PC-3 (cell line): ENCODE results near the gene FECH. TPM values are rescaled to one million over a fixed set of nuclear protein-coding genes. Genes with fewer than 3 reads are reported as not detected.
A peak's percentile ranks its signal among the peaks of the same experiment; 100 is the strongest.

Source experiments
- ATAC-seq: fragments of 200-7000 bp; cut with Tn5 transposase; 2 replicates; pipeline ENCODE4 v1.9.1; 2020; ENCODE audit warnings: mild to moderate bottlenecking, moderate library complexity
- BruUV-seq: library from RNA; stranded (reverse); fragments of 400-500 nt; replicated peaks from 2 replicates; lab custom pipeline; 2021; lab: Mats Ljungman, UMichigan
- CTCF ChIA-PET: fragments of 300-600 bp; sonication (Branson Sonifier 250); formaldehyde crosslinking; loops from one replicate; lab custom pipeline; 2022; ENCODE audit warnings: antibody characterized with exemption; lab: Charles Lee
- POLR2A ChIA-PET: fragments of 300-600 bp; sonication (Branson Sonifier 250); formaldehyde crosslinking; loops from one replicate; lab custom pipeline; 2022; ENCODE audit warnings: antibody characterized with exemption; ENCODE audit not compliant: unreplicated experiment; lab: Charles Lee
- DNase-seq: peaks from one replicate; pipeline ENCODE4 v3.0.0-alpha.2; 2015
- H2AFZ ChIP-seq: fragments of 300-600 bp; sonication (generic); 2 replicates; pipeline ENCODE4 v1.6.0; 2016; ENCODE audit warnings: antibody characterized with exemption, low read length
- H3F3A ChIP-seq: fragments of 300-600 bp; sonication (generic); one replicate; pipeline ENCODE4 v1.6.0; 2017; ENCODE audit warnings: antibody characterized with exemption, low read length, control low read depth, mild to moderate bottlenecking; ENCODE audit not compliant: unreplicated experiment
- H3K27ac ChIP-seq: fragments of 300-600 bp; sonication (generic); 2 replicates; pipeline ENCODE4 v1.5.1; 2016; ENCODE audit warnings: mild to moderate bottlenecking, low read length
- H3K27me3 ChIP-seq: fragments of 300-600 bp; sonication (generic); 2 replicates; pipeline ENCODE4 v1.6.1; 2016; ENCODE audit warnings: low read length, mixed read lengths
- H3K36me3 ChIP-seq: fragments of 300-600 bp; sonication (generic); 2 replicates; pipeline ENCODE4 v1.6.1; 2016; ENCODE audit warnings: low read depth, mixed run types, low read length, mixed read lengths
- H3K4me1 ChIP-seq: fragments of 300-600 bp; sonication (generic); 2 replicates; pipeline ENCODE4 v1.5.1; 2016; ENCODE audit warnings: low read length; ENCODE audit not compliant: insufficient read depth
- H3K4me2 ChIP-seq: fragments of 300-600 bp; sonication (generic); 2 replicates; pipeline ENCODE4 v1.6.0; 2016; ENCODE audit warnings: low read length
- H3K4me3 ChIP-seq: fragments of 300-600 bp; sonication (generic); 2 replicates; pipeline ENCODE4 v1.5.1; 2016; ENCODE audit warnings: mild to moderate bottlenecking, low read length, mixed read lengths
- H3K79me2 ChIP-seq: fragments of 300-600 bp; sonication (generic); 2 replicates; pipeline ENCODE4 v1.6.1; 2017; ENCODE audit warnings: low read length, mixed read lengths
- H3K9ac ChIP-seq: fragments of 300-600 bp; sonication (generic); 2 replicates; pipeline ENCODE4 v1.6.0; 2016; ENCODE audit warnings: mild to moderate bottlenecking, low read length
- H3K9me2 ChIP-seq: fragments of 300-600 bp; sonication (generic); replicated peaks from 2 replicates; pipeline ENCODE4 v1.6.1; 2016; ENCODE audit warnings: mixed run types, low read length, mixed read lengths
- H3K9me3 ChIP-seq: fragments of 300-600 bp; sonication (generic); 2 replicates; pipeline ENCODE4 v1.6.1; 2016; ENCODE audit warnings: low read length, mixed read lengths
- H4K20me1 ChIP-seq: fragments of 300-600 bp; sonication (generic); 2 replicates; pipeline ENCODE4 v1.6.1; 2016; ENCODE audit warnings: low read length, mixed read lengths
- CTCF ChIP-seq: fragments of 300-600 bp; sonication (generic); conservative IDR thresholded peaks from 2 replicates; pipeline ENCODE4 v1.5.1; 2017; ENCODE audit warnings: antibody characterized with exemption, low read depth, mild to moderate bottlenecking, low read length
- EZH2 ChIP-seq: fragments of 300-600 bp; sonication (generic); IDR thresholded peaks from one replicate; pipeline ENCODE4 v1.6.1; 2017; ENCODE audit warnings: antibody characterized with exemption, mild to moderate bottlenecking, low read length; ENCODE audit not compliant: unreplicated experiment
- EZH2phosphoT487 ChIP-seq: fragments of 300-600 bp; sonication (generic); IDR thresholded peaks from 2 replicates; pipeline ENCODE4 v1.6.1; 2018; ENCODE audit warnings: mild to moderate bottlenecking, antibody characterized with exemption, low read length, borderline replicate concordance
- intact Hi-C: fragments of 100-400 bp; cut with micrococcal nuclease; formaldehyde crosslinking; loops from 2 replicates; pipeline ENCODE4 v1.9.0; 2023
- total RNA-seq: library from RNA; depleted of rRNA; stranded (reverse); fragments of >200 nt; gene quantifications from 2 replicates; pipeline ENCODE4 v1.2.3, GENCODE V29; 2014

The FECH gene
- total RNA-seq, 1 experiment from 2014 or later: 136 TPM

GRCh38 chr18:57533006-57533867 lies 53.3 kb downstream of the FECH start:
- H3F3A ChIP-seq: no peaks in the 10 kb centered on the region
- BruUV-seq: no TSS peak
- intact Hi-C loops: no loop called here
- no peaks in the 10 kb centered on the region for H3K36me3 ChIP-seq
- no peak overlapping the region for H2AFZ ChIP-seq
- H3K27me3 ChIP-seq: peaks cover 21% of the 10 kb centered on the region
- H3K27ac ChIP-seq: no peak overlapping the region
- no peak overlapping the region for H3K9ac ChIP-seq
- DNase-seq (no peak), ATAC-seq (peak; percentile 22; the same call in 1 of the 2 replicates)
- ChIA-PET CTCF (interaction anchor here (0.5 kb wide), 1 partner anchor 88 kb away, joined by 8 read pairs; no protein-coding TSS in a partner anchor), POLR2A (no interaction called here)
- TF ChIP-seq EZH2: no peak
- no peak for TF ChIP-seq EZH2phosphoT487
- TF ChIP-seq CTCF: no peak
- H3K9me2 ChIP-seq: no peaks in the 10 kb centered on the region
- H4K20me1 ChIP-seq: no peaks in the 10 kb centered on the region
- H3K4me3 ChIP-seq: no peak overlapping the region
- no peaks in the 10 kb centered on the region for H3K4me1 ChIP-seq
- H3K9me3 ChIP-seq: no peaks in the 10 kb centered on the region
- no peak overlapping the region for H3K4me2 ChIP-seq
- H3K79me2 ChIP-seq: no peaks in the 10 kb centered on the region

GRCh38 chr18:57529151-57529550 lies 57.4 kb downstream of the FECH start:
- H2AFZ ChIP-seq: no peak overlapping the region
- H3K4me1 ChIP-seq: no peaks in the 10 kb centered on the region
- CTCF ChIA-PET: no interaction called here
- DNase-seq (no peak), ATAC-seq (no peak)
- H3K27ac ChIP-seq: no peak overlapping the region
- TF ChIP-seq EZH2 (no peak), CTCF (no peak), EZH2phosphoT487 (no peak)
- no peaks in the 10 kb centered on the region for H3F3A ChIP-seq
- no peaks in the 10 kb centered on the region for H3K9me3 ChIP-seq
- H3K79me2 ChIP-seq: no peaks in the 10 kb centered on the region
- no peaks in the 10 kb centered on the region for H4K20me1 ChIP-seq
- peaks cover 30% of the 10 kb centered on the region for H3K27me3 ChIP-seq
- H3K4me2 ChIP-seq: no peak overlapping the region
- no peaks in the 10 kb centered on the region for H3K36me3 ChIP-seq
- POLR2A ChIA-PET: no interaction called here
- no peaks in the 10 kb centered on the region for H3K9me2 ChIP-seq
- H3K4me3 ChIP-seq: no peak overlapping the region
- no TSS peak for BruUV-seq
- H3K9ac ChIP-seq: no peak overlapping the region
- intact Hi-C loops: no loop called here

GRCh38 chr18:57527556-57528229 lies 58.8 kb downstream of the FECH start:
- Histone ChIP-seq H3K79me2 (no peaks in the 10 kb centered on the region), H3K9me3 (no peaks in the 10 kb centered on the region), H3K27me3 (peaks cover 30% of the 10 kb centered on the region), H3K4me2 (no peak overlapping the region), H4K20me1 (no peaks in the 10 kb centered on the region), H3K27ac (no peak overlapping the region), H3K9ac (no peak overlapping the region), H3K4me3 (no peak overlapping the region), H2AFZ (no peak overlapping the region), H3F3A (no peaks in the 10 kb centered on the region), H3K4me1 (no peaks in the 10 kb centered on the region), H3K9me2 (no peaks in the 10 kb centered on the region), H3K36me3 (no peaks in the 10 kb centered on the region)
- ChIA-PET CTCF (no interaction called here), POLR2A (no interaction called here)
- TF ChIP-seq EZH2phosphoT487 (no peak), CTCF (no peak), EZH2 (no peak)
- intact Hi-C loops: no loop called here
- ATAC-seq: no peak
- no peak for DNase-seq
- BruUV-seq: no TSS peak
